IMR-90 (cell line): ENCODE data around the gene SMAD7.

Experiments
- BHLHE40 ChIP-seq: fragments of 150-350 bp; IDR thresholded peaks from 2 replicates; pipeline ENCODE4 v1.6.1; 2016; ENCODE audit warnings: mild to moderate bottlenecking, low read depth, low read length
- CEBPB ChIP-seq: IDR thresholded peaks from 2 replicates; pipeline ENCODE4 v1.6.1; 2012; ENCODE audit warnings: low read depth, low read length, improper control_type of control experiment
- FOS ChIP-seq: fragments of 150-350 bp; IDR thresholded peaks from 2 replicates; pipeline ENCODE4 v1.6.1; 2016; ENCODE audit warnings: low read depth, low read length
- MAFK ChIP-seq: IDR thresholded peaks from 2 replicates; pipeline ENCODE4 v1.6.1; 2012; ENCODE audit warnings: low read depth, low read length, improper control_type of control experiment
- MAZ ChIP-seq: IDR thresholded peaks from 2 replicates; pipeline ENCODE4 v1.6.1; 2012; ENCODE audit warnings: low read depth, mild to moderate bottlenecking, low read length, improper control_type of control experiment, moderate library complexity, borderline replicate concordance
- NFE2L2 ChIP-seq: fragments of 150-350 bp; IDR thresholded peaks from 2 replicates; pipeline ENCODE4 v1.6.1; 2016; ENCODE audit warnings: low read depth, mild to moderate bottlenecking, low read length
- POLR2A ChIP-seq: IDR thresholded peaks from 2 replicates; pipeline ENCODE4 v1.6.1; 2012; ENCODE audit warnings: mild to moderate bottlenecking, low read depth, low read length
- RAD21 ChIP-seq: IDR thresholded peaks from 2 replicates; pipeline ENCODE4 v1.6.1; 2012; ENCODE audit warnings: low read length, improper control_type of control experiment
- RFX5 ChIP-seq: IDR thresholded peaks from 2 replicates; pipeline ENCODE4 v1.8.0; 2012; ENCODE audit warnings: low read depth, mild to moderate bottlenecking, low read length, moderate library complexity
- SMC3 ChIP-seq: fragments of 150-350 bp; IDR thresholded peaks from 2 replicates; pipeline ENCODE4 v1.6.1; 2016; ENCODE audit warnings: low read depth, mild to moderate bottlenecking, antibody characterized with exemption, low read length, moderate library complexity
- TF ChIP-seq, protein P1 (sequence below): conservative IDR thresholded peaks from 2 replicates; pipeline ENCODE4 v1.5.1; 2012; ENCODE audit warnings: mild to moderate bottlenecking, low read depth, low read length, improper control_type of control experiment
- TF ChIP-seq, protein P2 (sequence below): fragments of 150-350 bp; IDR thresholded peaks from 2 replicates; pipeline ENCODE4 v1.6.1; 2016; ENCODE audit warnings: low read depth, mild to moderate bottlenecking, low read length, moderate library complexity, borderline replicate concordance

DNA sequence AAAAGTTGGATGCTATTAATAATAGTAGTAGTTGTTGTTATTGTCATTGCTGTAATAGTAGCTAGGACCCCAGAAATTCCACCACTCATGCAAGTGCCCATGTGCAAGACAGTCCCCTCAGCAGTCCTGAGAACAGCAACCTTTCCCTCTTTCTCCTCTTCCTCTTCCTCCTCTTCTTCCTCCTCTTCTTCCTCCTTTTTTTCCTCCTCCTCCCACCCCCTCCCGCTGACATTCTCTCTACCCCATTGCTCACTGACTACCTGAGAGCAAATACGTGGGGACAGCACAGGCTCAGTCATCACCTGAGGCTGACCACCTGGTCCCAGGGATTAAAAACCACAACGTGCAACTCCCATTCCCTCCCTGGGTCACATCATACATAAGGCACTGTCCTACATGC lies 41.8 kb downstream of the SMAD7 start:
- TF ChIP-seq, protein P1, sequence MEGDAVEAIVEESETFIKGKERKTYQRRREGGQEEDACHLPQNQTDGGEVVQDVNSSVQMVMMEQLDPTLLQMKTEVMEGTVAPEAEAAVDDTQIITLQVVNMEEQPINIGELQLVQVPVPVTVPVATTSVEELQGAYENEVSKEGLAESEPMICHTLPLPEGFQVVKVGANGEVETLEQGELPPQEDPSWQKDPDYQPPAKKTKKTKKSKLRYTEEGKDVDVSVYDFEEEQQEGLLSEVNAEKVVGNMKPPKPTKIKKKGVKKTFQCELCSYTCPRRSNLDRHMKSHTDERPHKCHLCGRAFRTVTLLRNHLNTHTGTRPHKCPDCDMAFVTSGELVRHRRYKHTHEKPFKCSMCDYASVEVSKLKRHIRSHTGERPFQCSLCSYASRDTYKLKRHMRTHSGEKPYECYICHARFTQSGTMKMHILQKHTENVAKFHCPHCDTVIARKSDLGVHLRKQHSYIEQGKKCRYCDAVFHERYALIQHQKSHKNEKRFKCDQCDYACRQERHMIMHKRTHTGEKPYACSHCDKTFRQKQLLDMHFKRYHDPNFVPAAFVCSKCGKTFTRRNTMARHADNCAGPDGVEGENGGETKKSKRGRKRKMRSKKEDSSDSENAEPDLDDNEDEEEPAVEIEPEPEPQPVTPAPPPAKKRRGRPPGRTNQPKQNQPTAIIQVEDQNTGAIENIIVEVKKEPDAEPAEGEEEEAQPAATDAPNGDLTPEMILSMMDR = no peak
- TF ChIP-seq POLR2A (no peak), FOS (no peak), CEBPB (no peak), SMC3 (no peak), BHLHE40 (no peak), MAFK (no peak), MAZ (no peak), RFX5 (no peak), RAD21 (no peak), NFE2L2 (no peak)
- TF ChIP-seq, protein P2, sequence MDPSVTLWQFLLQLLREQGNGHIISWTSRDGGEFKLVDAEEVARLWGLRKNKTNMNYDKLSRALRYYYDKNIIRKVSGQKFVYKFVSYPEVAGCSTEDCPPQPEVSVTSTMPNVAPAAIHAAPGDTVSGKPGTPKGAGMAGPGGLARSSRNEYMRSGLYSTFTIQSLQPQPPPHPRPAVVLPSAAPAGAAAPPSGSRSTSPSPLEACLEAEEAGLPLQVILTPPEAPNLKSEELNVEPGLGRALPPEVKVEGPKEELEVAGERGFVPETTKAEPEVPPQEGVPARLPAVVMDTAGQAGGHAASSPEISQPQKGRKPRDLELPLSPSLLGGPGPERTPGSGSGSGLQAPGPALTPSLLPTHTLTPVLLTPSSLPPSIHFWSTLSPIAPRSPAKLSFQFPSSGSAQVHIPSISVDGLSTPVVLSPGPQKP = no peak
